HG03103 (cell line): ENCODE measurements around the gene SLC43A2.
"Not testable (repeated sequence)": the region's sequence is repeated elsewhere in the genome, so short reads cannot be mapped to it uniquely, and the experiment has no call there.

ENCODE experiments used
- ATAC-seq: cut with Tn5 transposase; IDR thresholded peaks from one replicate; pipeline ENCODE4 v1.9.1; 2021; ENCODE audit warnings: low read depth; ENCODE audit not compliant: unreplicated experiment

The SLC43A2 gene

GRCh38 chr17:1627982-1628855, at the start of gene SLC43A2:
Gene SLC43A2 (minus strand): TSS chr17:1628834. CDS start chr17:1627874, 960 bp downstream.
- peak; percentile 39 for ATAC-seq

- ATAC-seq = no peak
These were observed 47.8 kb upstream of the SLC43A2 start for GRCh38 chr17:1676401-1676800.

DNA sequence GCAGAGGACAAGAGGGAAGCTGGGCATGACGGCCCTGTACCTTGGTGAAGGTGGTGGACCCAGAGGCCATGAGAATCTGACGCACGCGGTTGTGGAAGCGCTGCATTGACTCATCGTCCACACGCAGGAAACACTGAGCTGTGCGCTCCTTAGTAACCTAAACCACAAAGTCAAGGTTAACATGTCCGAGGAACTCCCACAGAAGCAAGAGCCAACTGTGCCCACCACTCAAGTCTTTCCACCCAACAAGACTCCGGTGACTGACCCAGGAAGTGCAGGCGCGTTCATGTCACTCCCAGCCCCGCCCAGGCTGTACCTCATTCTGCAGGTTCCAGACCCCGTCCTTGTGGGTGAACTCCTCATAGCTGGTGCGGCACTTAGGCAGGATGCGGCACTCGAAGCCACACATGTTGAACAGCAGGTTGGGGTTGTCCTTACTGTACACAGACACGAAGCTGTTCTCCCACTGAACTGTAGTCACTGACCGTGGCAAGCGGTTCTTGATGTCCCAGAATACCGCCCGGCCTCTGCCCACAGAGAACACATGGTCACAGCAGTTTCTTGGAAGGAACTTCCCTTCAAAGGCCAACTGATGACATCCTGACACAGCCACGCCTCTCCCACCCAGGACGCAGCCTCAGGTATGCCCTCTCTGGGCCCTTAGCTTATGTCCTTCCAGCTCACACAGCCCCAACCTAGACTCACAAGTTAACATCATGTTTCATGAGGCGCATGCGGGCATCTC, 44.6 kb upstream of the SLC43A2 start:
- no peak for ATAC-seq

DNA sequence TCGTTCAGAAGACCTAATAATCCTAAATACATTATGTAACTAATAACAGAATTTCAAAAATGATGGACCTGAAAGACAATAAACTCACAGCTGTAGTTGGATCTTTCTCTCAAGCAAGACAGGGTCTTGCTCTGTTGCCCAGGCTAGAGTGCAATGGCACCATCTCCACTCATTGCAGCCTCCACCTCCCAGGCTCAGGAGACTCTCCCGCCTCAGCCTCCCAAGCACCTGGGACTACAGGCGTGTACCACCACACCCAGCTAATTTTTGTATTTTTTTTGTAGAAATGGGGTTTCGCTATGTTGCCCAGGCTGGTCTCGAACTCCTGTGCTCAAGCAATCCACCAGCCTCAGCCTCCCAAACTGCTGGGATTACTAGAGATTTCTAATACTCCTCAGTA, 35.3 kb upstream of the SLC43A2 start:
- ATAC-seq = not testable (repeated sequence)

DNA sequence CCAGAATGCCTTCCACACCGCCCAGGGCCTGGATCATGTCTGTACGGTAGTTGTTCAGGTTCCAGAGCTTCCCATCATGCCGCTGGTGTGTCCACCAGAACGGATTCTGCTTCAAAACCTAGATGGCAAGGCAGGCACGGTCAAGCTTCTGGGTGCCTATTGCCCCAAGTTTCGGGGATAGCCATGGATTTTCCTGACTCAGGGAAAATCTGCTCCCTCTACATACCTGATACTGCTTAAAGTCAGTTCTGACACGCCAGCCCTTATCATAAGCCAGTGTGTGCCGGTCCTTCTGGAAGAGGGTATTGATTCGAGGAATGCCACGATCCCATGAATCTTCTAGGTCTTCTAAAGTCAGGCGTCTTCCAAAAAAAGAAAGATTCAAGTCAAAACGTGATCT, 32.4 kb upstream of the SLC43A2 start:
- no peak for ATAC-seq

- ATAC-seq = no peak
These were observed 29.5 kb upstream of the SLC43A2 start for GRCh38 chr17:1658100-1658499.

DNA sequence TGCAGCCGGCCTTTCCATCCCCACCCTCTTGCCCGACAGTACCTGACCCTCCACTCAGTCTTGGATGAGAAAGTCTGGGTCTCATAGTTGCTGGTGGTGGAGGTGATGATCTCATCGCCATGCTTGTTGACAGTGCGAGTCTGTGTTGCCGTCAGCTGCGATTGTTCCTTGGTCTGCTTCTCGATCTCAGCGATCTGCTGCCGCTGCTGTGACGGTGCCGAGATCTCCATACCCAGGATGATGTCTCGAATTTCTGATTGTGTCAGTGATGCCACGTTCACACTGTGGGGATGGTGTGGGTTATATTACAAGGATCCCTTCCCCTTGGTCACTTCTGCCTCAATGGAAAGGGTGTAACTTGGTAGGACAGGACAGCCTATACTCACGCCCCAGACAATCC, 25.1 kb upstream of the SLC43A2 start:
- no peak for ATAC-seq

GRCh38 chr17:1652794-1653193, 24.2 kb upstream of the SLC43A2 start:
- ATAC-seq = not testable (repeated sequence)

DNA sequence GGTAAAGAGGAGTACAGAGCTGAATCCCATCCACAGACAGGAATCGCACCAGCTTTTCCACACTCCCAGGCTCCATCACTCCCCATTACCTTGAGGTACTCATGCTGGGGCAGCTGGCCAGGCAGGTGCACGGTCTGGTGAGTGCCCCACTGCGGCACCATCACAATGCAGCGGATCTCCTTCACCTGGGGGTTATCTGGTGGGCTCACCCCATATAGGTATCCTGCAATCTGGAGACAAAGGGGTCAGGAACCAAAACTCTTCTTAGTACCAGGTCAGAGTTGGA, 22.9 kb upstream of the SLC43A2 start:
- ATAC-seq = no peak

DNA sequence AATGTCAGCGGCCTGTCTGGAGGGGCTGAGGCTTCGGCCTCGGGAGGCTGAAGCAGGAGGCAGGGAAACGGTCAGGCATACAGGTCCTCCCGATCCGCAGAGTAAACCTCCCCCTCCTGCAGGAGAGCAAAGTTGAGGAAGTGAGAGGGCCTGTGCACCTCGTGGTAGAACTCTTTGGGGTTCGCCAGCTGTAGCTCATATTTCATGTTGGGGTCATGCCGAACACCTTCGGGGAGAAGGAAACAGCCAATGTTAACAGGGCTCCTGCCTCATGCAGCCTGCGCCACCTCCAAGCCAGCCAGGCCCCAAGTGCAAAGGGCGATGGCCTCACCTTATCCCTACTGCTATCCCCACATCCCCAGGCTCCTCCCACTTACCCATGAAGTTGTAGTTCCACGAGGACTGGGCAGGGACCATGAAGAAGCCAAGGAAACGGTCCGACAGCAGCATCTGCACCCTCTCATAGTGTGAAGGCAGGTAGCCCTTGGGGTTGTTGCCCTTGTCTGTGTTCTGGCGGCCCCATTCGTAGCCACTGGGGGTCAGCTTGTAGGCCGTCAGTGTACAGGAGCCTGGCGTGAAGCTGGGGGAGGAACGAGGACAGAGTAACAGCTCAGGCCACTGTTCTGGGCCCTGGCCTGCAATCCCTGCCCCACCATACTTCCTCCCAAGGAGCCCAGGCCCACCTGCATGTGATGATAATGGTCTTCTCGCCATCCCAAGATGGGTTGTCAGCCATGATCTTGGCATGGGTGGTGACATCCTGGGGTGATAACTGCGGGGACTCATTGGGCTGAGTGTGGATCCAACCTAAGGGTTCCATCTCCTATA, 22.3 kb upstream of the SLC43A2 start:
- ATAC-seq = no peak

- ATAC-seq = no peak
These were observed 21.3 kb upstream of the SLC43A2 start, which contains the start of gene RILP for GRCh38 chr17:1649844-1650501. Gene RILP (minus strand): TSS chr17:1649866. CDS start chr17:1649804, 62 bp downstream.

DNA sequence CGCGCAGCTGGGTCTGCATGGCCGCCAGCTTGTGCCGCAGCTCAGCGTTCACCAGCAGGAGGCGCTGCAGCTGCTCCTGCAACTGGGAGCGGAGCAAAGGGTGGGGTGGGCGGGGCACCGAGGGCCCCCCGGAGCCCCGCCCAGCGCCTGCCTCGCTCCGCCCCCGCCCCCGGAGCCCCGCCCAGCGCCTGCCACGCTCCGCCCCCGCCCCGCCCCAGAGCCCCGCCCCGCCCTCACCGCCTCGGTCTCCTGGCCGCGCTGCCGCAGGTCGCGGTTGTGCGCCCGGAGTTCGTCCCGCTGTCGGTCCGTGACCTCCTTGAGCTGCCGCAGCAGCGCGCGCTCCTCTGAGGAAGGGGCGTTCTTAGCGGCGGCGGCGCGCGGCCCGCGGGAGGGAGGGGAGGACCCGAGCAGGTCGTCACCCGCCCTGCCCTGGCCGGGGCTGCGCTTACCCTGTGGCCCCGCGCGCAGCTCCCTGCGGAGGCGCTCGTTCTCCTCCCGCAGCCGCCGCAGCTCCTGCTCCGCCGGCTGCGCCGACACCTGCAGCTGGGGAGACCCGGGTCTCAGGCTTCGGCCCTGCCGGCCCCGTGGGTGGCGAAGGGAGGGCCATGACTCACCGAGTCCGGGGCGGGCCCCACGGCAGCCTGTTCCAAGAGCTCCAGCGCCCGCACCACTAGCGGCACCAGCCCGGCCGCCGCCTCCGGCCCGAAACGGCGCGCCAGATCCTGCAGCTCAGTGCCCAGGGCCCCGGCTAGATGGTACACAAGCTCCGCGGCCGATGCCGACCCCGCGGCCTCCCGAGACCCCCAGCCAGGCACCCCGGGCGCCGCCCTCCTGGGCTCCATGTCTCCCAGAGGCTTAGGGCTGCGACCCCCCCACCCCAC, 20.6 kb upstream of the SLC43A2 start:
- peak; percentile 49 for ATAC-seq

- no peak for ATAC-seq
These were observed 19.7 kb upstream of the SLC43A2 start for GRCh38 chr17:1648173-1648962.

GRCh38 chr17:1647802-1648171, 19.2 kb upstream of the SLC43A2 start:
- ATAC-seq = no peak

GRCh38 chr17:1646199-1646875, 17.7 kb upstream of the SLC43A2 start:
- ATAC-seq = no peak

DNA sequence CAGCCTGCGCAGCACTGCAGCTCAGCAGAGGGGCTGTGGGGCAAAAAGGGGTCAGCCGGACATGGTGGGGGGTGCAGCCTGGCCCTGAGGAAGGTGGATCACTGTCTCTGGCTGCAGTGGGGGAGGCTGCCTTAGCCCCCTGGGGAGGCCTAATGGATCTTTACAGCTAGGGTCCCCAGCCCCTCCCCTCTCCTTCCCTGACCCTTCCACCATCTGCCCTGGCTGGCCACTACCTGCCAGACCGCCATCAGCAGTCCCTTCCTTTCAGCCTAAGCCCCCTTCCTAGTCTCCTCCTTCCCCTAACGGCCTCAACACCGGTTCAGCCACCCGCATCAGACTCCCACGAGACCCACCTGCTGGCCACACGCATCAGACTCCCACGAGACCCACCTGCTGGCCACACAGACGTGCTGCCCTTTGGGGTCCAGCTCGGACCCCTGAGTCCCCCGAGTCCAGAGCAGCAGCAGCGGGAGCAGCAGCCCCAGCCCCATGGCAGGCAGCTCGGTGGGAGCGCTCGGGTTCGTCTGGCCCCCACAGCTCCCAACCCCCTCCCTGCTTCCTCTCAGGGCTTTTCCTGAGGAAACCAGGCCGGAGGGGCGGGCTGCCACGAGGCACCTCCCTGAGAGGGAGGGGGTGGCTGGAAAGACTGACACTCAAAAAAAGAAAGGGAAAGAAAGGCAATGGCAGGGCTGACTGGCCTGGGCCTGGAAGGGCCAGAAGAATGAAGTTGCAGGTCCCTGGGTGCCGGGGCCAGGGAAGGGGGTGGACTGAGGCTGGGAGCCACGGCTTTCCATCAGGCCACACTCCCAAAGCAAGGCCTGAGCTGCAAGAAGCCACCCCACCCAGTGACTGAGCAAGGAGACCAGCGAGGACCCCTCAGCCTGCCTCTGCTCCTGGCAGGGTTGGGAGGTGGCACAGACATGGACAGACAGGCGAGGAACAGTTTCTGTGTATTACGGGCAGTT, 16.9 kb upstream of the SLC43A2 start, which contains the start of gene SCARF1:
Gene SCARF1 (minus strand): TSS at position 526 of the 965 bp plus-strand sequence. CDS start 35 bp downstream, at position 491.
- ATAC-seq = no peak
